Hepatocyte (in vitro differentiated cells): ENCODE data around the gene RYR3.

Source experiments
- EZH2phosphoT487 ChIP-seq: fragments of 200-600 bp; sonication (generic); IDR thresholded peaks from one replicate; pipeline ENCODE4 v1.6.1; 2018; ENCODE audit warnings: antibody characterized with exemption, mild to moderate bottlenecking, low read depth, moderate library complexity; ENCODE audit not compliant: unreplicated experiment, severe bottlenecking
- TF ChIP-seq, protein P1 (sequence below): fragments of 200-600 bp; sonication (generic); IDR thresholded peaks from 2 replicates; pipeline ENCODE4 v1.5.1; 2016; ENCODE audit warnings: antibody characterized with exemption, mild to moderate bottlenecking; ENCODE audit not compliant: poor library complexity

DNA sequence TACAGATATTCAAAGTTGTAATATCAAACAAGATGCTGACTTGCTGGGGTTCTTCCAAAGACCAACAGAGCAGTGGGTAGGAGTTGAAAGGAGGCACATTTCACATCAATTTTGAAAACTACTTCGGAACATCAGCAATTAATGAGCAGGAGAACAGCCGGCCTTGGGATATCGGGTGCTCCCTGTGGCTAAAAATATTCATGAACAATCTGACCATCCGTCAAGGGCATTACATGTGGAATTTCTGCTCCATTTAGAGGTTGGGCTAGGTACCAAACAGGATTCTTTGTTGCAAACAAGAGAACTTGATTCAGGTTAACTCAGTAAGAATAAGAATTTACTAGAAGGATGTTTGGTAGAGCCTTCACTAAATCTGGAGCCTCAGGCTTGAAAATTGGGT is 223.9 kb downstream of the RYR3 start:
- TF ChIP-seq, protein P1, sequence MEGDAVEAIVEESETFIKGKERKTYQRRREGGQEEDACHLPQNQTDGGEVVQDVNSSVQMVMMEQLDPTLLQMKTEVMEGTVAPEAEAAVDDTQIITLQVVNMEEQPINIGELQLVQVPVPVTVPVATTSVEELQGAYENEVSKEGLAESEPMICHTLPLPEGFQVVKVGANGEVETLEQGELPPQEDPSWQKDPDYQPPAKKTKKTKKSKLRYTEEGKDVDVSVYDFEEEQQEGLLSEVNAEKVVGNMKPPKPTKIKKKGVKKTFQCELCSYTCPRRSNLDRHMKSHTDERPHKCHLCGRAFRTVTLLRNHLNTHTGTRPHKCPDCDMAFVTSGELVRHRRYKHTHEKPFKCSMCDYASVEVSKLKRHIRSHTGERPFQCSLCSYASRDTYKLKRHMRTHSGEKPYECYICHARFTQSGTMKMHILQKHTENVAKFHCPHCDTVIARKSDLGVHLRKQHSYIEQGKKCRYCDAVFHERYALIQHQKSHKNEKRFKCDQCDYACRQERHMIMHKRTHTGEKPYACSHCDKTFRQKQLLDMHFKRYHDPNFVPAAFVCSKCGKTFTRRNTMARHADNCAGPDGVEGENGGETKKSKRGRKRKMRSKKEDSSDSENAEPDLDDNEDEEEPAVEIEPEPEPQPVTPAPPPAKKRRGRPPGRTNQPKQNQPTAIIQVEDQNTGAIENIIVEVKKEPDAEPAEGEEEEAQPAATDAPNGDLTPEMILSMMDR, result no peak
- TF ChIP-seq EZH2phosphoT487, result no peak
